ENCODE data around the gene MYH14.

- TF ChIP-seq CTCF (IDR thresholded peaks at IDR 0.05; ENCODE audit: control extremely low read depth in 1 of 3, insufficient read depth in 1 of 3, low read depth in 1 of 3, low read length in 3 of 3) (no peak), SUZ12 (IDR thresholded peaks at IDR 0.05; ENCODE audit: low read length) (no peak), EZH2 (IDR thresholded peaks at IDR 0.05; ENCODE audit: low read depth, low read length, severe bottlenecking) (no peak), POLR2A (IDR thresholded peaks at IDR 0.05; ENCODE audit: control extremely low read depth in 1 of 2, low read depth in 2 of 2, low read length in 2 of 2) (no peak), ATF3 (IDR thresholded peaks at IDR 0.05; ENCODE audit: insufficient read depth, low read depth, low read length) (no peak), TAF7 (optimal IDR thresholded peaks at IDR 0.05; ENCODE audit: borderline replicate concordance, low read depth, low read length) (no peak), ZNF274 (IDR thresholded peaks at IDR 0.05; ENCODE audit: borderline replicate concordance, extremely low read depth, low read length) (no peak), YY1 (IDR thresholded peaks at IDR 0.05; ENCODE audit: low read depth, low read length) (no peak; the same call in 1 of the 2 replicates), SIRT6 (IDR thresholded peaks at IDR 0.05; ENCODE audit: low read length) (no peak)
- TF ChIP-seq, protein P1, sequence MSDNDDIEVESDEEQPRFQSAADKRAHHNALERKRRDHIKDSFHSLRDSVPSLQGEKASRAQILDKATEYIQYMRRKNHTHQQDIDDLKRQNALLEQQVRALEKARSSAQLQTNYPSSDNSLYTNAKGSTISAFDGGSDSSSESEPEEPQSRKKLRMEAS (IDR thresholded peaks at IDR 0.05): no peak; the same call in 1 of the 2 replicates
These were observed 112.5 kb downstream of the MYH14 start for GRCh38 chr19:50315773-50316448.
